HCT116 (cell line): ENCODE results near the gene WDR38.

ENCODE experiments used
- EGR1 ChIP-seq: IDR thresholded peaks from 2 replicates; pipeline ENCODE4 v1.6.1; 2012; ENCODE audit warnings: low read depth
- ELF1 ChIP-seq: IDR thresholded peaks from 2 replicates; pipeline ENCODE4 v1.6.1; 2012; ENCODE audit warnings: low read depth, borderline replicate concordance
- EZH2 ChIP-seq: fragments of 200-600 bp; sonication (generic); IDR thresholded peaks from 2 replicates; pipeline ENCODE4 v1.6.1; 2017; ENCODE audit warnings: antibody characterized with exemption, mixed run types
- EZH2phosphoT487 ChIP-seq: fragments of 200-600 bp; IDR thresholded peaks from 2 replicates; pipeline ENCODE4 v1.6.1; 2018; ENCODE audit warnings: antibody characterized with exemption, borderline replicate concordance
- JUND ChIP-seq: IDR thresholded peaks from 2 replicates; pipeline ENCODE4 v1.6.1; 2012
- POLR2A ChIP-seq: IDR thresholded peaks from 2 replicates; pipeline ENCODE4 v1.7.0; 2011; ENCODE audit warnings: borderline replicate concordance; ENCODE audit not compliant: insufficient read depth, insufficient read length; ENCODE audit errors: extremely low read depth
- POLR2AphosphoS5 ChIP-seq: IDR thresholded peaks from 2 replicates; pipeline ENCODE4 v1.6.1; 2011; ENCODE audit warnings: mild to moderate bottlenecking, low read depth, low read length, moderate library complexity
- YY1 ChIP-seq: IDR thresholded peaks from 2 replicates; pipeline ENCODE4 v1.6.1; 2011; ENCODE audit warnings: low read length, low read depth, moderate library complexity, mild to moderate bottlenecking; ENCODE audit not compliant: insufficient replicate concordance; ENCODE audit errors: extremely low read depth
- TF ChIP-seq, protein P1 (sequence below), 3 experiments: fragments of 200-600 bp in 1 of 3; sonication (generic) in 1 of 3; IDR thresholded peaks in 2 of 3; conservative IDR thresholded peaks in 1 of 3; 2 replicates each; pipeline ENCODE4 v1.5.1; 2012 to 2017; ENCODE audit warnings: low read depth in 2 of 3, low read length in 2 of 3, antibody characterized with exemption in 1 of 3, borderline replicate concordance in 1 of 3, control low read depth in 1 of 3, mild to moderate bottlenecking in 1 of 3, mixed read lengths in 1 of 3, mixed run types in 1 of 3, moderate library complexity in 1 of 3; ENCODE audit not compliant: insufficient read depth in 1 of 3
- TF ChIP-seq, protein P2 (sequence below): IDR thresholded peaks from 2 replicates; pipeline ENCODE4 v1.6.1; 2012; ENCODE audit warnings: low read depth
- TF ChIP-seq, protein P3 (sequence below): IDR thresholded peaks from 2 replicates; pipeline ENCODE4 v1.6.1; 2011; ENCODE audit warnings: mild to moderate bottlenecking, low read length, moderate library complexity; ENCODE audit not compliant: insufficient replicate concordance; ENCODE audit errors: extremely low read depth
- TF ChIP-seq, protein P4 (sequence below): IDR thresholded peaks from 2 replicates; pipeline ENCODE4 v1.6.1; 2012

DNA sequence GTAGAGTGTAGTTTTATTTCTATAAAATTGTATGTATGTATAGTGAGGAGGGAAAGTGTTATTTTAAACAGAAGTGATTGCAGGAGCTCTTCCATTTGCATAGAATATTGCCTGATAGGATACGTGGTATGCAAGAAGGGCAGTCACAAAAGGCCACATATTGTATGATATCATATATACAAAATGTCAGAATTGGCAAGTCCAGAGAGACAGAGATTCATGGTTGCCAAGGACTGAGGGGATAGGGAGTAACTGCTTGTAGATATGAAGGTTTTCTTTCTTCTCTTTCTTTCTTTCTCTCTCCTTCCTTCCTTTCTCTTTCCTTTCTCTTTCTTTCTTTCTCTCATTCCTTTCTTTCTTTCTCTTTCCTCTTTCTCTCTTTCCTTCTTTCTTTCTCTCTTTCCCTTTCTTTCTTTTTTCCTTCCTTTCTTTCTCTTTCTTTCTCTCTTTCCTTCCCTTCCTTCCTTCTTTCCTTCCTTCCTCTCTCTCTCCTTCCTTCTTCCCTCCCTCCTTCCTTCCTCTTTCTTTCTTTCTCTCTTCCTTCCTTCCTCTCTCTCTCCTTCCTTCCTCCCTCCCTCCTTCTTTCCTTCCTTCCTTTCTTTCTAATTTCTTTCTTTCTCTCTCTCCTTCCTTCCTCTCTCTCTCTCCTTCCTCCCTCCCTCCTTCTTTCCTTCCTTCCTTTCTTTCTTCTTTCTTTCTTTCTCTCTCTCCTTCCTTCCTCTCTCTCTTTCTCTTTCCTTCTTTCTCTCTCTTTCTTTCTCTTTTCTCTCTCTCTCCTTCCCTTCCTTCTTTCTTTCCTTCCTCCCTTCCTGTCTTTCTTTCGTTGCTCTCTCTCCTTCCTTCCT lies 24.5 kb upstream of the WDR38 start:
- no peak for TF ChIP-seq YY1
- TF ChIP-seq POLR2AphosphoS5: no peak
- TF ChIP-seq, protein P1, sequence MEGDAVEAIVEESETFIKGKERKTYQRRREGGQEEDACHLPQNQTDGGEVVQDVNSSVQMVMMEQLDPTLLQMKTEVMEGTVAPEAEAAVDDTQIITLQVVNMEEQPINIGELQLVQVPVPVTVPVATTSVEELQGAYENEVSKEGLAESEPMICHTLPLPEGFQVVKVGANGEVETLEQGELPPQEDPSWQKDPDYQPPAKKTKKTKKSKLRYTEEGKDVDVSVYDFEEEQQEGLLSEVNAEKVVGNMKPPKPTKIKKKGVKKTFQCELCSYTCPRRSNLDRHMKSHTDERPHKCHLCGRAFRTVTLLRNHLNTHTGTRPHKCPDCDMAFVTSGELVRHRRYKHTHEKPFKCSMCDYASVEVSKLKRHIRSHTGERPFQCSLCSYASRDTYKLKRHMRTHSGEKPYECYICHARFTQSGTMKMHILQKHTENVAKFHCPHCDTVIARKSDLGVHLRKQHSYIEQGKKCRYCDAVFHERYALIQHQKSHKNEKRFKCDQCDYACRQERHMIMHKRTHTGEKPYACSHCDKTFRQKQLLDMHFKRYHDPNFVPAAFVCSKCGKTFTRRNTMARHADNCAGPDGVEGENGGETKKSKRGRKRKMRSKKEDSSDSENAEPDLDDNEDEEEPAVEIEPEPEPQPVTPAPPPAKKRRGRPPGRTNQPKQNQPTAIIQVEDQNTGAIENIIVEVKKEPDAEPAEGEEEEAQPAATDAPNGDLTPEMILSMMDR (IDR thresholded peaks at IDR 0.05 in 2 of 3, conservative IDR thresholded peaks at IDR 0.05 in 1 of 3; ENCODE audit: borderline replicate concordance in 1 of 3, insufficient read depth in 1 of 3, low read depth in 2 of 3, low read length in 2 of 3): no peak
- TF ChIP-seq EZH2: no peak
- no peak for TF ChIP-seq JUND
- TF ChIP-seq POLR2A: no peak
- TF ChIP-seq EZH2phosphoT487: no peak
- TF ChIP-seq ELF1: no peak
- TF ChIP-seq, protein P2, sequence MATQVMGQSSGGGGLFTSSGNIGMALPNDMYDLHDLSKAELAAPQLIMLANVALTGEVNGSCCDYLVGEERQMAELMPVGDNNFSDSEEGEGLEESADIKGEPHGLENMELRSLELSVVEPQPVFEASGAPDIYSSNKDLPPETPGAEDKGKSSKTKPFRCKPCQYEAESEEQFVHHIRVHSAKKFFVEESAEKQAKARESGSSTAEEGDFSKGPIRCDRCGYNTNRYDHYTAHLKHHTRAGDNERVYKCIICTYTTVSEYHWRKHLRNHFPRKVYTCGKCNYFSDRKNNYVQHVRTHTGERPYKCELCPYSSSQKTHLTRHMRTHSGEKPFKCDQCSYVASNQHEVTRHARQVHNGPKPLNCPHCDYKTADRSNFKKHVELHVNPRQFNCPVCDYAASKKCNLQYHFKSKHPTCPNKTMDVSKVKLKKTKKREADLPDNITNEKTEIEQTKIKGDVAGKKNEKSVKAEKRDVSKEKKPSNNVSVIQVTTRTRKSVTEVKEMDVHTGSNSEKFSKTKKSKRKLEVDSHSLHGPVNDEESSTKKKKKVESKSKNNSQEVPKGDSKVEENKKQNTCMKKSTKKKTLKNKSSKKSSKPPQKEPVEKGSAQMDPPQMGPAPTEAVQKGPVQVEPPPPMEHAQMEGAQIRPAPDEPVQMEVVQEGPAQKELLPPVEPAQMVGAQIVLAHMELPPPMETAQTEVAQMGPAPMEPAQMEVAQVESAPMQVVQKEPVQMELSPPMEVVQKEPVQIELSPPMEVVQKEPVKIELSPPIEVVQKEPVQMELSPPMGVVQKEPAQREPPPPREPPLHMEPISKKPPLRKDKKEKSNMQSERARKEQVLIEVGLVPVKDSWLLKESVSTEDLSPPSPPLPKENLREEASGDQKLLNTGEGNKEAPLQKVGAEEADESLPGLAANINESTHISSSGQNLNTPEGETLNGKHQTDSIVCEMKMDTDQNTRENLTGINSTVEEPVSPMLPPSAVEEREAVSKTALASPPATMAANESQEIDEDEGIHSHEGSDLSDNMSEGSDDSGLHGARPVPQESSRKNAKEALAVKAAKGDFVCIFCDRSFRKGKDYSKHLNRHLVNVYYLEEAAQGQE: no peak
- TF ChIP-seq, protein P3, sequence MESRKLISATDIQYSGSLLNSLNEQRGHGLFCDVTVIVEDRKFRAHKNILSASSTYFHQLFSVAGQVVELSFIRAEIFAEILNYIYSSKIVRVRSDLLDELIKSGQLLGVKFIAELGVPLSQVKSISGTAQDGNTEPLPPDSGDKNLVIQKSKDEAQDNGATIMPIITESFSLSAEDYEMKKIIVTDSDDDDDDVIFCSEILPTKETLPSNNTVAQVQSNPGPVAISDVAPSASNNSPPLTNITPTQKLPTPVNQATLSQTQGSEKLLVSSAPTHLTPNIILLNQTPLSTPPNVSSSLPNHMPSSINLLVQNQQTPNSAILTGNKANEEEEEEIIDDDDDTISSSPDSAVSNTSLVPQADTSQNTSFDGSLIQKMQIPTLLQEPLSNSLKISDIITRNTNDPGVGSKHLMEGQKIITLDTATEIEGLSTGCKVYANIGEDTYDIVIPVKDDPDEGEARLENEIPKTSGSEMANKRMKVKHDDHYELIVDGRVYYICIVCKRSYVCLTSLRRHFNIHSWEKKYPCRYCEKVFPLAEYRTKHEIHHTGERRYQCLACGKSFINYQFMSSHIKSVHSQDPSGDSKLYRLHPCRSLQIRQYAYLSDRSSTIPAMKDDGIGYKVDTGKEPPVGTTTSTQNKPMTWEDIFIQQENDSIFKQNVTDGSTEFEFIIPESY: no peak
- no peak for TF ChIP-seq EGR1
- TF ChIP-seq, protein P4, sequence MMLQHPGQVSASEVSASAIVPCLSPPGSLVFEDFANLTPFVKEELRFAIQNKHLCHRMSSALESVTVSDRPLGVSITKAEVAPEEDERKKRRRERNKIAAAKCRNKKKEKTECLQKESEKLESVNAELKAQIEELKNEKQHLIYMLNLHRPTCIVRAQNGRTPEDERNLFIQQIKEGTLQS: no peak
